ENCODE data around the gene PAX9.

GRCh38 chr14:36666416-36667206 is 5.0 kb downstream of the PAX9 start:
- no peak for TF ChIP-seq BHLHE40 (IDR thresholded peaks at IDR 0.05; ENCODE audit: borderline replicate concordance)
- no peak for TF ChIP-seq FOXK2 (IDR thresholded peaks at IDR 0.05)
- no peak for TF ChIP-seq LEF1 (IDR thresholded peaks at IDR 0.05; ENCODE audit: borderline replicate concordance)
- TF ChIP-seq FOXA1 (IDR thresholded peaks at IDR 0.05) = no peak
- TF ChIP-seq SP1 (IDR thresholded peaks at IDR 0.05) = no peak
- TF ChIP-seq FOXM1 (IDR thresholded peaks at IDR 0.05; ENCODE audit: borderline replicate concordance) = no peak
- TF ChIP-seq ELF4 (IDR thresholded peaks at IDR 0.05) = no peak
- TF ChIP-seq HDGF (IDR thresholded peaks at IDR 0.05; ENCODE audit: borderline replicate concordance) = no peak
- TF ChIP-seq ZNF384 (IDR thresholded peaks at IDR 0.05) = no peak

Data from HEK293T (cell line).